Measurements from ENCODE around the gene SBF2. TPM values are rescaled to one million over a fixed set of nuclear protein-coding genes. Genes with fewer than 3 reads are reported as not detected.

The SBF2 gene
- total RNA-seq, 1 donor from 2014 or later: 39.5 TPM

DNA sequence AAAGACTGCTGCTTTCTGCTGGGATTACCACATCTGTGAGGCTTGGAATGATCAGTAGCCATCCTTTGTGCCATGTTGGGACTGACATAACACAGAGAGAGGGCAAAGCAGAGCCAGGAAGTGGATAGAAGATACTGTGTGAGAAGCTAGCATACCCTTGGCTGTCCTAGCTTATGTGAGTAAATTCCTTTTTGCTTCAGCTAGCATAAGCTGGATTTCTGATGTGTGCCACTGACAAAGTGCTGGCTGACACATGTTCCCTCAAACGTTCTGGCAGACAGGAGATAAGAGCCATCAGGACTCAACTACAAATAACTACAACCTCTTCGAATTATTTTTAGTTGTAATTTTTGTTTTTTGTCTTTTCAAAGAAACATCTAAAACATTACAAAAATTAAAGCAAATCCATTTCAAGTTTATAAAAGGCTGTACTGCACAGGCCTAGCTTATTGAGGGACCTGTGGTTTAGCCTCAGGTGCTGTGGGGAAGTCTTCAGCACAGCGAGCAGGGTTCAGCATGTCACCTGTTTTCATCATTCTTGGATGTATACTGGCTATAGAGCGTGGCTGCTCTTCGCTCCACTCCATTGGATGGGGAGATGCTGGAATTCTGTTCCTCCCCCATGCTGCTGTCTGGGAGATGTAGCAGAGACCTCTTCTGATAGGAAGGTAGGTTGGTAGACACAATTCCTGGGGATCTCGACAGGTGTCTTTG is 509.3 kb downstream of the SBF2 start:
- H3K9me3 Mint-ChIP-seq: no peaks in the 10 kb centered on the region
- no peak overlapping the region for H3K27ac Mint-ChIP-seq
- no peak overlapping the region for H3K4me3 Mint-ChIP-seq
- H3K27me3 Mint-ChIP-seq: no peaks in the 10 kb centered on the region
- peaks cover 11% of the 10 kb centered on the region for H3K4me1 Mint-ChIP-seq (ENCODE audit: unreplicated experiment)
- DNase-seq (ENCODE audit: extremely low spot score, unreplicated experiment): no peak
- peaks cover 37% of the 10 kb centered on the region for H3K36me3 Mint-ChIP-seq
- TF ChIP-seq, protein P1, sequence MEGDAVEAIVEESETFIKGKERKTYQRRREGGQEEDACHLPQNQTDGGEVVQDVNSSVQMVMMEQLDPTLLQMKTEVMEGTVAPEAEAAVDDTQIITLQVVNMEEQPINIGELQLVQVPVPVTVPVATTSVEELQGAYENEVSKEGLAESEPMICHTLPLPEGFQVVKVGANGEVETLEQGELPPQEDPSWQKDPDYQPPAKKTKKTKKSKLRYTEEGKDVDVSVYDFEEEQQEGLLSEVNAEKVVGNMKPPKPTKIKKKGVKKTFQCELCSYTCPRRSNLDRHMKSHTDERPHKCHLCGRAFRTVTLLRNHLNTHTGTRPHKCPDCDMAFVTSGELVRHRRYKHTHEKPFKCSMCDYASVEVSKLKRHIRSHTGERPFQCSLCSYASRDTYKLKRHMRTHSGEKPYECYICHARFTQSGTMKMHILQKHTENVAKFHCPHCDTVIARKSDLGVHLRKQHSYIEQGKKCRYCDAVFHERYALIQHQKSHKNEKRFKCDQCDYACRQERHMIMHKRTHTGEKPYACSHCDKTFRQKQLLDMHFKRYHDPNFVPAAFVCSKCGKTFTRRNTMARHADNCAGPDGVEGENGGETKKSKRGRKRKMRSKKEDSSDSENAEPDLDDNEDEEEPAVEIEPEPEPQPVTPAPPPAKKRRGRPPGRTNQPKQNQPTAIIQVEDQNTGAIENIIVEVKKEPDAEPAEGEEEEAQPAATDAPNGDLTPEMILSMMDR (conservative IDR thresholded peaks at IDR 0.05): no peak

DNA sequence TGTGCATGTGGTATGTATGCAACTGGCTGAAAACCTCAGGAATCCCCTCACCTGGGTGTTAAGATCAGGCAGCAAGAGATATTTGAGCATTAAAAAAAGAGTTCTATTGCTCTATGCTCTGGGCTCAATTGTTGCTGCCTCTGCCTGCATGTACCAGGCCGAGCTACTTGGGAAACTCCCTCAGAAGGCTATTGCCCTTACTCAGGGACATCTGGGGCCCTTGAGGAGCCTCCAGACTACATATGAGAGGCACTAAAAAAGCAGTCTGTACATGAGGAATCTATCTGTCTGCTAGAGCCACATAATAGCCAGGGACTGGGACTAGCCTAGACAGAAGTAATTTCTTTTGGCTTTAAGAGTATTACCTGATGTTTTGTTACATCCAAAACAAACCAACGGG is 510.0 kb downstream of the SBF2 start:
- DNase-seq (ENCODE audit: extremely low spot score, unreplicated experiment): no peak
- Mint-ChIP-seq H3K4me1 (ENCODE audit: unreplicated experiment) (peaks cover 11% of the 10 kb centered on the region), H3K4me3 (no peak overlapping the region), H3K27me3 (no peaks in the 10 kb centered on the region), H3K9me3 (no peaks in the 10 kb centered on the region), H3K36me3 (peaks cover 37% of the 10 kb centered on the region), H3K27ac (no peak overlapping the region)
- TF ChIP-seq, protein P1 (conservative IDR thresholded peaks at IDR 0.05): no peak

DNA sequence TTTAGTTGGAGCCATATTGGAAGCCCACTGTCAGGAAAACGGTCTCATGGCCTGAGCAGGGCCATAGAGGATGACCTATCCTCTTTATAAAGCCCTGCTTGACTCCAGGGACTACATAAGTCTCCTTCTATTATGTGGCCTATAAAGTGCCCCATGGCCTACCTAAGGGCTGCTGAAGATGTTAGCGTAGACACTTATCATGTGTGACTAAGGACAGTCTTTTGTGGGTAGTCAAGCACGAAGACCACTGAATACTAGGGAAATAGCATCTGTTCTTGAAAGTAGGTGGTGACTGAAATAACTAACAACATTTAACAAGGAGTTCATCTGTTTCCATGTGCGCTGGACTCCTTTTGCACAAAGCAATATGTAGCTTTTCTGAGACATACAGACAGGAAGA is 513.1 kb downstream of the SBF2 start:
- H3K9me3 Mint-ChIP-seq: no peaks in the 10 kb centered on the region
- H3K36me3 Mint-ChIP-seq: peaks cover 25% of the 10 kb centered on the region
- no peaks in the 10 kb centered on the region for H3K27me3 Mint-ChIP-seq
- H3K4me3 Mint-ChIP-seq: no peak overlapping the region
- no peak for DNase-seq (ENCODE audit: extremely low spot score, unreplicated experiment)
- no peak overlapping the region for H3K27ac Mint-ChIP-seq
- TF ChIP-seq, protein P1 (conservative IDR thresholded peaks at IDR 0.05): no peak
- H3K4me1 Mint-ChIP-seq (ENCODE audit: unreplicated experiment): no peaks in the 10 kb centered on the region

DNA sequence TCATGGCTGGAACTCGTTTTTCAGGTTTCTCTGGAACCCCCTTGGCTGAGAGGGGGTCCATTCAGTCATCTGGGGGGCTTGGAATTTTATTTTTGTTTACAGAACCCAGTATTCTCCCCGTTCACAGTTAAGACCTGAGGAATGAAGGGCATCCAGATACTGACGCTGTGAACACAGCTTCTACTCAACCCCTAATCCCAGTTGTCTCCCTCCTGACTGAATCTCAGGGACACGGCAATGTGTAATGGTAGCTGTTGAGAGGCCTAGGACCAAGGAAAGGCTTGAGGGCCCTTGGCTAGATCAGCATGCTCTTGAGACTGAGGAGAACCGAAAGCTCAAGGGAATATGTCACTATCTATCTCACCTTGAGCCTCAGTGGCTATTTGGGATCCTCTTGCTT is 516.5 kb downstream of the SBF2 start:
- no peak for DNase-seq (ENCODE audit: extremely low spot score, unreplicated experiment)
- H3K36me3 Mint-ChIP-seq: peaks cover 27% of the 10 kb centered on the region
- TF ChIP-seq, protein P1 (conservative IDR thresholded peaks at IDR 0.05): no peak
- no peak overlapping the region for H3K4me3 Mint-ChIP-seq
- no peaks in the 10 kb centered on the region for H3K27me3 Mint-ChIP-seq
- no peaks in the 10 kb centered on the region for H3K9me3 Mint-ChIP-seq
- peaks cover 7% of the 10 kb centered on the region for H3K4me1 Mint-ChIP-seq (ENCODE audit: unreplicated experiment)
- H3K27ac Mint-ChIP-seq: no peak overlapping the region

DNA sequence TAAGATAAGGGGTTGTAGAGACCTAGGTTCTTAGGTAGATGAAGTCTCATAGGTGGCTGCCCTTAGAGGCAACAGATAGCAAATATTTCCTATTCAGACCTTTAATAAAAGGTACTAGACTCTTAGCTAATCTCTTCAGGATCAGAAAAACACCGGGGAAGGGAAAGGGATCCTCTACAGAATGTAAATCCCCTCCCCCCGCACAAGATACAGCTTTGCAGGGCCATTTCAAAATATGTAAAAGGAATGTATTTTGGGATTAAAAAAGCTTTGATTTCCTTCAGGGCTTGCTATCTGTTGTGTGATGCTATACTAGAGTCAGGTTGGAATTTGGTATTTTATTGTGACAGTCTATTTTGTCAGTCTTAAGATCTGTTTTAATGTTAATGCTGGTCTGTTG is 517.0 kb downstream of the SBF2 start:
- H3K36me3 Mint-ChIP-seq: peaks cover 27% of the 10 kb centered on the region
- H3K27me3 Mint-ChIP-seq: no peaks in the 10 kb centered on the region
- peaks cover 7% of the 10 kb centered on the region for H3K4me1 Mint-ChIP-seq (ENCODE audit: unreplicated experiment)
- no peaks in the 10 kb centered on the region for H3K9me3 Mint-ChIP-seq
- no peak overlapping the region for H3K27ac Mint-ChIP-seq
- TF ChIP-seq, protein P1 (conservative IDR thresholded peaks at IDR 0.05): no peak
- H3K4me3 Mint-ChIP-seq: no peak overlapping the region
- DNase-seq (ENCODE audit: extremely low spot score, unreplicated experiment): no peak
